H9 (cell line): ENCODE measurements around the gene FFAR3. TPM values are rescaled to one million over a fixed set of nuclear protein-coding genes. Genes with fewer than 3 reads are reported as not detected.

Experiments
- DNase-seq: peaks from one replicate; pipeline ENCODE4 v3.0.0-alpha.2; 2017
- H2AFZ ChIP-seq: one replicate; pipeline ENCODE4 v1.6.1; 2013; ENCODE audit warnings: mild to moderate bottlenecking, low read length, control low read depth, moderate library complexity
- H2AK5ac ChIP-seq: 2 replicates; pipeline ENCODE4 v1.6.1; 2013; ENCODE audit warnings: low read length, control low read depth, mixed read lengths; ENCODE audit not compliant: insufficient read length
- H2BK120ac ChIP-seq: one replicate; pipeline ENCODE4 v1.6.1; 2013; ENCODE audit warnings: low read depth, mild to moderate bottlenecking, low read length, control low read depth, inconsistent platforms; ENCODE audit not compliant: poor library complexity, severe bottlenecking
- H2BK12ac ChIP-seq: 2 replicates; pipeline ENCODE4 v1.6.1; 2013; ENCODE audit warnings: low read length, control low read depth, mixed read lengths, low read depth; ENCODE audit not compliant: insufficient read length
- H2BK15ac ChIP-seq: 2 replicates; pipeline ENCODE4 v1.6.1; 2013; ENCODE audit warnings: low read depth, low read length, control low read depth
- H2BK20ac ChIP-seq: one replicate; pipeline ENCODE4 v1.6.1; 2013; ENCODE audit warnings: low read depth, mild to moderate bottlenecking, low read length, control low read depth, inconsistent platforms; ENCODE audit not compliant: poor library complexity, severe bottlenecking
- H2BK5ac ChIP-seq: 2 replicates; pipeline ENCODE4 v1.6.1; 2013; ENCODE audit warnings: low read length, control low read depth, mixed read lengths; ENCODE audit not compliant: insufficient read length
- H3K14ac ChIP-seq: 2 replicates; pipeline ENCODE4 v1.6.1; 2013; ENCODE audit warnings: low read length, control low read depth; ENCODE audit not compliant: insufficient read depth
- H3K18ac ChIP-seq: 2 replicates; pipeline ENCODE4 v1.6.1; 2013; ENCODE audit warnings: low read depth, mild to moderate bottlenecking, mixed read lengths, low read length, control low read depth; ENCODE audit not compliant: insufficient read length
- H3K23ac ChIP-seq: 2 replicates; pipeline ENCODE4 v1.6.1; 2013; ENCODE audit warnings: low read length, control low read depth, mixed read lengths, low read depth; ENCODE audit not compliant: insufficient read length
- H3K23me2 ChIP-seq: 2 replicates; pipeline ENCODE4 v1.6.1; 2013; ENCODE audit warnings: low read depth, mild to moderate bottlenecking, mixed read lengths, low read length, control low read depth; ENCODE audit not compliant: insufficient read length, poor library complexity, severe bottlenecking
- H3K27ac ChIP-seq: 2 replicates; pipeline ENCODE4 v1.5.1; 2013; ENCODE audit warnings: low read length, control low read depth, mixed read lengths, low read depth; ENCODE audit not compliant: insufficient read length
- H3K27me3 ChIP-seq: 2 replicates; pipeline ENCODE4 v1.6.1; 2013; ENCODE audit warnings: low read length, control low read depth, inconsistent platforms; ENCODE audit not compliant: insufficient read depth
- H3K4ac ChIP-seq: 2 replicates; pipeline ENCODE4 v1.6.1; 2013; ENCODE audit warnings: low read depth, mild to moderate bottlenecking, control low read depth, inconsistent platforms, low read length, moderate library complexity
- H3K4me1 ChIP-seq: 2 replicates; pipeline ENCODE4 v1.6.1; 2013; ENCODE audit warnings: low read length, control low read depth, inconsistent platforms; ENCODE audit not compliant: insufficient read depth
- H3K4me2 ChIP-seq: 2 replicates; pipeline ENCODE4 v1.6.1; 2013; ENCODE audit warnings: low read length, control low read depth, mixed read lengths; ENCODE audit not compliant: insufficient read length, insufficient read depth
- H3K56ac ChIP-seq: 2 replicates; pipeline ENCODE4 v1.6.1; 2013; ENCODE audit warnings: low read depth, mild to moderate bottlenecking, mixed read lengths, low read length, control low read depth; ENCODE audit not compliant: insufficient read length
- H3K79me1 ChIP-seq: 2 replicates; pipeline ENCODE4 v1.6.1; 2013; ENCODE audit warnings: low read depth, mild to moderate bottlenecking, moderate library complexity, low read length, control low read depth, inconsistent platforms; ENCODE audit not compliant: insufficient read depth, poor library complexity, severe bottlenecking
- H3K79me2 ChIP-seq: 2 replicates; pipeline ENCODE4 v1.6.1; 2013; ENCODE audit warnings: low read length, control low read depth, inconsistent platforms; ENCODE audit not compliant: insufficient read depth
- H3K9ac ChIP-seq: 2 replicates; pipeline ENCODE4 v1.6.1; 2013; ENCODE audit warnings: low read length, control low read depth, mixed read lengths; ENCODE audit not compliant: insufficient read length; ENCODE audit errors: extremely low read depth
- H3K9me3 ChIP-seq: one replicate; pipeline ENCODE4 v1.6.1; 2013; ENCODE audit warnings: low read depth, low read length, inconsistent platforms; ENCODE audit not compliant: control insufficient read depth
- H3T11ph ChIP-seq: one replicate; pipeline ENCODE4 v1.6.1; 2013; ENCODE audit warnings: mild to moderate bottlenecking, low read length, control low read depth, inconsistent platforms
- H4K20me1 ChIP-seq: one replicate; pipeline ENCODE4 v1.6.1; 2013; ENCODE audit not compliant: control insufficient read depth, insufficient read length, insufficient read depth
- H4K5ac ChIP-seq: 2 replicates; pipeline ENCODE4 v1.6.1; 2013; ENCODE audit warnings: low read depth, mild to moderate bottlenecking, mixed read lengths, low read length, control low read depth; ENCODE audit not compliant: insufficient read length
- H4K8ac ChIP-seq: replicated peaks from 2 replicates; pipeline ENCODE4 v1.6.1; 2013; ENCODE audit warnings: low read length, control low read depth, mixed read lengths, low read depth; ENCODE audit not compliant: insufficient read length
- H4K91ac ChIP-seq: 2 replicates; pipeline ENCODE4 v1.6.1; 2013; ENCODE audit warnings: low read depth, mild to moderate bottlenecking, moderate library complexity, mixed read lengths, low read length, control low read depth; ENCODE audit not compliant: insufficient read length
- H3K27ac Mint-ChIP-seq, 3 experiments: 2 replicates in 2 of 3; 3 replicates in 1 of 3; pipeline ENCODE4 v1.8.0; 2020 to 2021; ENCODE audit warnings: mixed read lengths in 3 of 3, mild to moderate bottlenecking in 1 of 3, moderate library complexity in 1 of 3
- H3K27me3 Mint-ChIP-seq: 2 replicates; pipeline ENCODE4 v1.8.0; 2021; ENCODE audit warnings: low read depth, mild to moderate bottlenecking, moderate library complexity, mixed read lengths
- H3K36me3 Mint-ChIP-seq, 3 experiments: 2 replicates in 2 of 3; 3 replicates in 1 of 3; pipeline ENCODE4 v1.8.0; 2020 to 2021; ENCODE audit warnings: low read depth in 3 of 3, mixed read lengths in 3 of 3; ENCODE audit not compliant: insufficient read depth in 1 of 3
- H3K4me1 Mint-ChIP-seq, 2 experiments: 2 replicates each; pipeline ENCODE4 v1.8.0; 2020; ENCODE audit warnings: mixed read lengths in 2 of 2
- H3K4me3 Mint-ChIP-seq, 2 experiments: 2 replicates in 1 of 2; 3 replicates in 1 of 2; pipeline ENCODE4 v1.8.0; 2020 to 2021; ENCODE audit warnings: mild to moderate bottlenecking in 2 of 2, mixed read lengths in 2 of 2, moderate library complexity in 1 of 2
- H3K9me3 Mint-ChIP-seq, 2 experiments: 2 replicates in 1 of 2; 3 replicates in 1 of 2; pipeline ENCODE4 v1.8.0; 2020; ENCODE audit warnings: mild to moderate bottlenecking in 2 of 2, mixed read lengths in 2 of 2, moderate library complexity in 1 of 2
- CTCF ChIP-seq: fragments of 200-600 bp; sonication (generic); conservative IDR thresholded peaks from 3 replicates; pipeline ENCODE4 v1.8.0; 2021; ENCODE audit warnings: antibody characterized with exemption, mild to moderate bottlenecking
- WGBS: extraction: QIAGEN DNeasy Blood & Tissue Kit; methylation state at CpG from one replicate; pipeline ENCODE4 v1.1.7; 2013; ENCODE audit warnings: missing lambda C conversion rate, low lambda C conversion rate, mixed read lengths; ENCODE audit not compliant: insufficient read length; ENCODE audit errors: extremely low coverage; 5-methylcytosine and 5-hydroxymethylcytosine counted together
- total RNA-seq: library from RNA; stranded (reverse); gene quantifications from 2 replicates; pipeline ENCODE4 v1.2.1, GENCODE V29; 2021

The FFAR3 gene
- total RNA-seq, 1 experiment from 2014 or later: not detected

- Histone ChIP-seq H2BK5ac (no peak overlapping the region), H4K8ac (no peak overlapping the region), H2BK12ac (no peak overlapping the region), H3K27me3 (no peaks in the 10 kb centered on the region), H3K23ac (no peak overlapping the region), H3K27ac (no peak overlapping the region), H4K91ac (no peak overlapping the region), H3K79me1 (no peaks in the 10 kb centered on the region), H3K9me3 (no peaks in the 10 kb centered on the region), H3K4me1 (no peaks in the 10 kb centered on the region), H3K56ac (no peak overlapping the region), H2BK15ac (no peak overlapping the region), H3K23me2 (no peaks in the 10 kb centered on the region), H3T11ph (no peak overlapping the region), H3K4ac (no peak overlapping the region), H3K9ac (no peak overlapping the region), H4K20me1 (no peaks in the 10 kb centered on the region), H2BK20ac (no peak overlapping the region), H2AK5ac (no peak overlapping the region), H3K79me2 (no peaks in the 10 kb centered on the region), H3K14ac (no peak overlapping the region), H2AFZ (no peak overlapping the region), H3K18ac (no peak overlapping the region), H4K5ac (no peak overlapping the region), H2BK120ac (no peak overlapping the region), H3K4me2 (no peak overlapping the region)
- Mint-ChIP-seq H3K27ac (no peak overlapping the region), H3K36me3 (no peaks in the 10 kb centered on the region; a peak in 1 of 7 replicates), H3K4me1 (peaks cover 4% of the 10 kb centered on the region in 2 experiments; a peak in 2 of 4 replicates), H3K9me3 (peaks cover 5 to 18% of the 10 kb centered on the region in 2 experiments; a peak in 4 of 5 replicates), H3K27me3 (no peaks in the 10 kb centered on the region; the same call in 1 of the 2 replicates), H3K4me3 (no peak overlapping the region)
- TF ChIP-seq CTCF: no peak
- no CpG with 5 or more reads among the region's 5 CpGs for WGBS
- no peak for DNase-seq
Observed at GRCh38 chr19:35392742-35393715, 34.8 kb downstream of the FFAR3 start.
